Esophagus squamous epithelium (tissue), 4 donors: ENCODE data around the gene RHEX.

Source experiments
- POLR2A ChIP-seq, 4 donors: fragments of 450-650 bp; IDR thresholded peaks; one replicate each; pipeline ENCODE4 v1.6.1; 2017; ENCODE audit warnings: antibody characterized with exemption in 4 of 4, mild to moderate bottlenecking in 4 of 4, moderate library complexity in 3 of 4
- TF ChIP-seq, protein P1 (sequence below), 6 experiments: fragments of 450-650 bp in 4 of 6; fragments of 200-600 bp in 2 of 6; sonication (generic) in 2 of 6; IDR thresholded peaks; one replicate each; pipeline ENCODE4 v1.5.1; 2016 to 2019; ENCODE audit warnings: antibody characterized with exemption in 6 of 6, mild to moderate bottlenecking in 4 of 6, moderate library complexity in 4 of 6

DNA sequence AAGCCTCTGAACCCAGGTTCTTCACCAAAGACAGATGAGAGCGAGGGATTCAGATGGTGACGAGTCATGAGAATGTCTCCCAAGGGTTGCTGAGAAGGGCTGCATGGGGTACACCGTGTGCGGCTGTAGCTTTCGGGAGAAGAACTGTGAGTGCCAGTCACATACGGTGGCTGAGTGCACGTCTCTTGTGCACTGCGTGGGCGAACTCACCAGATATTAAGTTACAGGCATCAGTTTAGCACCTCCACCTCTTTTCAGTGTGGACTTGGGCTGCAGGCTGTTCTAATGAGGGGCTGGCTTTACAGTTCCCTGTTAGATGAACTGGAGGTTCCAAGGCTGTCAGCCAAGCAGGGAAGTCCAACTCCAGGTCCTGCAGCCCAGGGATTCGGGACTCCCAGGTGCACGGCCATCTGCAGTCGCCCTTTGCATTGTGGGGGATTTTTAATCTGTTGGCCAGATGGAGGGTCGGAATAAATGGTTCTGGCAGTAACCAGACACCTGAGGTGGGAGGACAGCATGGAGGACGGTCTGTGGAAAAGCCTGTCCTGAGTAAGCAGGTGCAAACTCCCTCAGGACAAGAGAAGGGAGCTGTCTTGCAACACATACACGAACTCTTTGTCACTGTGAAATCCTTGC lies 90.7 kb downstream of the RHEX start:
- TF ChIP-seq, protein P1, sequence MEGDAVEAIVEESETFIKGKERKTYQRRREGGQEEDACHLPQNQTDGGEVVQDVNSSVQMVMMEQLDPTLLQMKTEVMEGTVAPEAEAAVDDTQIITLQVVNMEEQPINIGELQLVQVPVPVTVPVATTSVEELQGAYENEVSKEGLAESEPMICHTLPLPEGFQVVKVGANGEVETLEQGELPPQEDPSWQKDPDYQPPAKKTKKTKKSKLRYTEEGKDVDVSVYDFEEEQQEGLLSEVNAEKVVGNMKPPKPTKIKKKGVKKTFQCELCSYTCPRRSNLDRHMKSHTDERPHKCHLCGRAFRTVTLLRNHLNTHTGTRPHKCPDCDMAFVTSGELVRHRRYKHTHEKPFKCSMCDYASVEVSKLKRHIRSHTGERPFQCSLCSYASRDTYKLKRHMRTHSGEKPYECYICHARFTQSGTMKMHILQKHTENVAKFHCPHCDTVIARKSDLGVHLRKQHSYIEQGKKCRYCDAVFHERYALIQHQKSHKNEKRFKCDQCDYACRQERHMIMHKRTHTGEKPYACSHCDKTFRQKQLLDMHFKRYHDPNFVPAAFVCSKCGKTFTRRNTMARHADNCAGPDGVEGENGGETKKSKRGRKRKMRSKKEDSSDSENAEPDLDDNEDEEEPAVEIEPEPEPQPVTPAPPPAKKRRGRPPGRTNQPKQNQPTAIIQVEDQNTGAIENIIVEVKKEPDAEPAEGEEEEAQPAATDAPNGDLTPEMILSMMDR (IDR thresholded peaks at IDR 0.05) = no peak
- no peak for TF ChIP-seq POLR2A (IDR thresholded peaks at IDR 0.05)
